COR-L47 (cell line): ENCODE results near the gene SSR1.
"Not testable (repeated sequence)": the region's sequence is repeated elsewhere in the genome, so short reads cannot be mapped to it uniquely, and the experiment has no call there.

Experiments
- DNase-seq: peaks from one replicate; lab custom pipeline; 2025; lab: John Stamatoyannopoulos, UW

Gene SSR1

GRCh38 chr6:7317538-7317937 lies 4.5 kb upstream of the SSR1 start:
- DNase-seq = no peak

DNA sequence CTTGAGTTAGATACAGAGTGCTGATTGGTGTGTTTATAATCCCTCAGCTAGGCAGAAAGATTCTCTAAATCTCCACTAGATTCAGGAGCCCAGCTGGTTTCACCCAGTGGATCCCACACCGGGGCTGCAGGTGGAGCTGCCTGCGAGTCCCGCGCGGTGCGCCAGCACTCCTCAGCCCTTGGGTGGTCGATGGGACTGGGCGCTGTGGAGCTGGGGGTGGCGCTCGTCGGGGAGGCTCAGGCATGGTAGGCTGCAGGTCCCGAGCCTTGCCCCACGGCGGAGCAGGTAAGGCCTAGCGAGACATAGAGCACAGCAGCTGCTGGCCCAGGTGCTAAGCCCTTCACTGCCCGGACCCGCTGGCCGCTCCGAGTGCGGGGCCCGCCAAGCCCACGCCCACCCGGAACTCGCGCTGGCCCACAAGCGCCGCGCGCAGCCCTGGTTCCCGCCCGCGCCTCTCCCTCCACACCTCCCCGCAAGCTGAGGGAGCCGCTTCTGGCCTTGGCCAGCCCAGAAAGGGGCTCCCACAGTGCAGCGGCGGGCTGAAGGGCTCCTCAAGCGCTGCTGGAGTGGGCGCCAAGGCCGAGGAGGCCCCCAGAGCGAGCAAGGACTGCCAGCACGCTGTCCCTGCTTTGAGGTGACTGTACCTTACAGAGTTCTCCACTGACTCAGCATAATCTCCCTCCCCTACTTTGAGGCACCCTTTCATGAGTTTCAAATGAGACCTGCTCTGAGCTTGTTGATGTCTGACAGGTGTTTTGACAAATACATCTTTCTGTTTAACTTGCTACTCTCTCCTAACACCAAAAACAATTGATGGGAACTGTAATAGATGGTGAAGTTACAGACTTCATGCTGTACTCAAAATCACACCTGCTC lies 3.9 kb upstream of the SSR1 start:
- DNase-seq = no peak

GRCh38 chr6:7315948-7316365 lies 3.0 kb upstream of the SSR1 start:
- DNase-seq = no peak

- not testable (repeated sequence) for DNase-seq
Observed at GRCh38 chr6:7315087-7315947, 2.3 kb upstream of the SSR1 start.

GRCh38 chr6:7314414-7314813 lies 1.4 kb upstream of the SSR1 start:
- no peak for DNase-seq

DNA sequence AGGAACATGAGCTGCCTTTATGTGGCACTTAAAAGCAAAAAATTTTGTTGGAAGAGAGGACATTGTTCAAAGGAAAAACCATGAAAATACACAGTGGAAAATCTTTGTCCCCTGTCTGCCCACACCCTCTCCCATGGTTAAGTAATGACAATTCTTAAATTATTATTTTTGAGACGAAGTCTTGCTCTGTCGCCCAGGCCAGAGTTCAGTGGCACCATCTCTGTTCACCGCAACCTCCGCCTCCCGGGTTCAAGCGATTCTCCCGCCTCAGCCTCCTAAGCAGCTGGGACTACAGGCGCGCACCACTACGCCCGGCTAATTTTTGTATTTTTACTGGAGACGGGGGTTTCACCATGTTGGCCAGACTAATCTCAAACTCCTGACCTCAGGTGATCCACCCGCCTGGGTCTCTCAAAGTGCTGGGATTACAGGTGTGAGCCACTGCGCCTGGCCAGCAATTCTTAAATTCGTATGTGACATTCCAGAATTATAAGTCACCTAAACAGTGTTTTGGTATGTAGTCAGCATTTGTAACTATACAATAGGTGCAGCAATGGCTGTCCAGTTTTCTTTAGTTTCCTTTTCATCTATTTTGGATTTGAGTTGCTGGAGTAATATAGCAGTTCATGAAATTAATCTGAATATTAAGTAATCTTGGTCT lies 636 bp upstream of the SSR1 start:
- no peak for DNase-seq

GRCh38 chr6:7311917-7312615 lies 933 bp downstream of the SSR1 start:
- no peak for DNase-seq

- DNase-seq = no peak
Observed at GRCh38 chr6:7311176-7311575, 1.8 kb downstream of the SSR1 start.

DNA sequence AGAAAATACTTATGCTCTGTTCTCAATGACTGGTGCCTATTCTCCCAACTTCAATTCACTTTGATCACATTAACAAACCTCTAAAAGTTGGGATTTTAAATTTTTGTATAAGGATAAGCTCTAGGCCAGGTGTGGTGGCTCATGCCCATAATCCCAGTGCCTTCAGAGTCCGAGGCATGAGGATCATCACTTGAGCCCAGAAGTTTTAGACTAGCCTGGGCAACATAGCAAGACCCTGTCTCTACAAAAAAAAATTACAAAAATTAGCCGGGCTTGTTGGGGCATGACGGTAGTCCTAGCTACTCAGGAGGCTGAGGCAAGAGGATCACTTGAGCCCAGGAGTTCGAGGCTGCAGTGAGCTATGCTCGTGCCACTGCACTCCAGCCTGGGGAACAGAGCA lies 3.9 kb downstream of the SSR1 start:
- DNase-seq = no peak

- no peak for DNase-seq
Observed at GRCh38 chr6:7307533-7307932, 5.5 kb downstream of the SSR1 start.

DNA sequence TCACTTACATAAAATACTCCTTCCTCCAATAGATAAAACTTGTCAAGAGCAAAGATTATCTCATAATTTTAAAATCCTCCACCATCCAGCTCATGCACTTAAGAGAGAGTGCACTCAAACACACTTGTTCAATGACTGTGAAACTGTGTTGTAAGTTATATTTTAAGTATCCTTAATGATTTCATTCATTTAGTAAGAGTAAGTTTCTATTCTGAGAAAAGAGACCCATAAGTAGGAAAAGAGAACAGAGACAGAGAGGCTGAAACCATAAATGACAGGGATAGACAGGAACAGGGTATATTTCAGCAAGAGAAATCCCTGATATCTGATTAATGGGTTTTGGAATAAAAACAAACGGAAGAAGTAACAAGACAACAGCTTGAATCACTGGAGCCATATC lies 8.2 kb downstream of the SSR1 start:
- no peak for DNase-seq

DNA sequence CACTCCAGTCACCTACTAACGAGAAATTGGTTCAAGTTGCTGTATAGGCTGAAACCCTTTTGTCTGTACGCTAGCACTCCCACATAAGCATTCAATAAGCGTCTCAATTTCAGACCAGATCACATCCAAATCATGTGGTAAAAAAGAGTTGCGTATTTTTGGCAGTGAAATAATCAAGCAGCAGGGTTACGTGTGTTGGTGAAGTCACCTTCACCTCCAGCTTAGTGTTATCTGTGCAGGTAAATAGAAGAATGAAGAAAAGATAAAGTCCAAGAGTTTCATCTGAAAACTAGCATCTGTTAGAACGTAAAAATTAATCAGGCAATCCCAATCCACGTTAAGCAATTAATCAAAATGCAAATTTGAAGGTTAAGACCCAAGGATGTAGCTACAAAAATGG lies 11.3 kb downstream of the SSR1 start:
- no peak for DNase-seq

- no peak for DNase-seq
Observed at GRCh38 chr6:7300926-7301325, 12.1 kb downstream of the SSR1 start.

- no peak for DNase-seq
Observed at GRCh38 chr6:7298113-7298512, 14.9 kb downstream of the SSR1 start.

DNA sequence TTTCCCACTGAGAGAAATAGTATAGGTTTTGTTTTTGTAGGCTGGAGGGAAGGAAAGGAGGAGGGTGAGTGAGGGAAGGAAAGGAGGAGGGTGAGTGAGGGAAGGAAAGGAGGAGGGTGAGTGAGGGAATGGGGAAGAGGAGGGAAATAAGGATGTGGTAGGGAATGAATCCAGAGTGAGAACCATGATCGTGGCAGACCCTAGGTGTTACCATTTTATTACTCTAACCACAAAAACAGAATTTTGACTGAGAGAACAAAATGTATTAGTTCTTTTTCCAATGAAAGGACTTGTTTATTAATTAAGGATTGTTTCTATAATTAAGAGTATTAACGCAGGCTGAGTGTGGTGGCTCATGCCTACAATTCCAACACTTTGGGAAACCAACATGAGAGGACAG lies 16.4 kb downstream of the SSR1 start:
- DNase-seq = no peak

GRCh38 chr6:7295916-7296315 lies 17.1 kb downstream of the SSR1 start:
- DNase-seq = no peak

DNA sequence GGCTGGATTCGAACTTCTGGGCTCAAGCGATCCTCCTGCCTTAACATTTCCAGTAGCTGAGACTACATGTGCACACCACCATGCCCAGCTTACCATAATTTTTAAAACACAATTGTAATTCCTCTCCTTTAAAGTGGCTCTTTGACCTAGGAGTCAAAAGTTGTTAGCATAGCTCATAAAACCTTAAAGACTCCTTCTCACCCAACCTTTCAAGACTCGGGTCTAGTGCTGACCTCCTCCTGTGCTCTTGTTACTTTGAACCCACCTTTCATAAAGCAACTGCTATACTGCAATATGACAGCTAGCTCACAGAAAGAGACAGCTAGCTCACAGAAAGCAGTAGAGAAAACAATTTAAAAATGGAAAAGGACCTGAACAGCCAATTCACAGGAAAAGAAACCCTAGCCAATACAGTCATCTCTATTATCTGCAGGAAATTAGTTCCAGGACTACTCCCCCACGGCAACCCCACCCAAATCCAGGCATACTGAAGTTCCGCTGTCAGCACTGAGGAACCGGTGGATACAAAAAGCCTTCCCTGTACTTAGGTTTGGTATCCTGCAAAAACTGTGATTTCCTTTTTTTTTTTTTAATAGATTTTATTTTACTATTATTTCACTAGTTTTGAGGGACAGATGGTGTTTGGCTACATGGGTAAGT lies 20.3 kb downstream of the SSR1 start:
- DNase-seq = no peak

DNA sequence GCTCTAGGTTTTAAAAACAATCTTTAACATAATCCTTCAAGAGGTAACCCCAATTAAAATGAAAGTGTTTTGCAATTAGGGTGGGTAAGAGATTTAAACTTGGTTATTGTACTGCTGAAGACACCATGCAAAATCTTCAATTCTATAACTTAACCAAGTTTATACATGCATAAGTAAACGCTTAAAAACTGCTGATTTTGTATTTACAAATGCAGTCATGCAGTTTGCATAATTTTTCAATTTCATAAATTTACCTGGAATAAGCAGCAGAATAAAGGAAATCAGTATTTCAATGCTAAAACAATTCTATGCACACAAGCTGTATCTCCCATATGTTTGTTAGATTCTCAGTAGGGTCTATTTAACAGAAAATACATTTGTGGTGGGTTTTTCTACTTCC lies 22.9 kb downstream of the SSR1 start:
- no peak for DNase-seq

DNA sequence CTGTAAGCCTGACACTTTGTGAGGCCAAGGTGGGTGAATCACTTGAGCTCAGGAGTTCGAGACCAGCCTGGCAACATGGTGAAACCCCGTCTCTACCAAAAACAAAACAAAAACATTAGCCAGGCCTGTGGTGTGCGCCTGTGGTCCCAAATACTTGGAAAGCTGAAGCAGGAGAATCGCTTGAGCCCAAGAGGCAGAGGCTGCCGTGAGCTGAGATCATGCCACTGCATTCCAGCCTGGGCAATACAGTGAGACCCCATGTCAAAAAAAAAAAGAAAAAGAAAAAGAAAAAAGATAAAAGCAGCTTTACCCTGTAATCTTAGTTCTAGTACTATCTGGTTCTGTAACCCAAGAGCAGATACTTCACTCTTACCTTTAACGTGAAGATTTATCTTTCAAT lies 27.6 kb downstream of the SSR1 start:
- DNase-seq = no peak

GRCh38 chr6:7283676-7284075 lies 29.3 kb downstream of the SSR1 start:
- no peak for DNase-seq

GRCh38 chr6:7282097-7282906 lies 30.7 kb downstream of the SSR1 start:
- DNase-seq = no peak
